Vagina (tissue), 2 donors: Measurements from ENCODE around the gene ETV2.

Experiments
- CTCF ChIP-seq, 3 experiments: fragments of 450-650 bp in 2 of 3; fragments of 200-600 bp in 1 of 3; sonication (generic) in 1 of 3; IDR thresholded peaks; one replicate each; pipeline ENCODE4 v1.5.1; 2017 to 2019; ENCODE audit warnings: antibody characterized with exemption in 3 of 3, mild to moderate bottlenecking in 2 of 3, moderate library complexity in 2 of 3
- POLR2A ChIP-seq, 2 donors: fragments of 450-650 bp; IDR thresholded peaks; one replicate each; pipeline ENCODE4 v1.6.1; 2017; ENCODE audit warnings: antibody characterized with exemption in 2 of 2, mild to moderate bottlenecking in 2 of 2, moderate library complexity in 2 of 2

- no peak for TF ChIP-seq POLR2A (IDR thresholded peaks at IDR 0.05)
- TF ChIP-seq CTCF (IDR thresholded peaks at IDR 0.05) = no peak
These were observed 30.3 kb downstream of the ETV2 start for GRCh38 chr19:35671818-35672217.
